Neural cell (in vitro differentiated cells): ENCODE results near the gene DACT2. TPM values are rescaled to one million over a fixed set of nuclear protein-coding genes. Genes with fewer than 3 reads are reported as not detected.

Experiments used
- H2AFZ ChIP-seq: fragments of 200-600, 300-800 bp; sonication (generic), shearing (Covaris generic); 2 replicates; pipeline ENCODE4 v1.6.0; 2014; ENCODE audit warnings: low read depth, mild to moderate bottlenecking, antibody characterized with exemption, low read length, moderate library complexity
- H3F3A ChIP-seq: fragments of 200-600 bp; shearing (Covaris generic); 2 replicates; pipeline ENCODE4 v1.6.1; 2016; ENCODE audit warnings: mild to moderate bottlenecking, moderate library complexity, mixed read lengths, antibody characterized with exemption, low read length; ENCODE audit not compliant: insufficient read depth, poor library complexity, severe bottlenecking
- H3K27ac ChIP-seq: fragments of 200-600, 300-800 bp; sonication (generic), shearing (Covaris generic); 2 replicates; pipeline ENCODE4 v1.5.1; 2014; ENCODE audit warnings: mild to moderate bottlenecking, low read length, moderate library complexity
- H3K27me3 ChIP-seq: fragments of 300-800, 200-600 bp; sonication (generic), shearing (Covaris generic); 2 replicates; pipeline ENCODE4 v1.6.0; 2014; ENCODE audit warnings: mild to moderate bottlenecking, low read depth, low read length, moderate library complexity; ENCODE audit not compliant: insufficient read depth
- H3K36me3 ChIP-seq: fragments of 300-800, 200-600 bp; sonication (generic), shearing (Covaris generic); 2 replicates; pipeline ENCODE4 v1.5.1; 2014; ENCODE audit warnings: mild to moderate bottlenecking, antibody characterized with exemption, low read length, moderate library complexity; ENCODE audit not compliant: insufficient read depth
- H3K4me2 ChIP-seq: fragments of 300-800, 200-600 bp; sonication (generic), shearing (Covaris generic); 2 replicates; pipeline ENCODE4 v1.6.0; 2014; ENCODE audit warnings: mild to moderate bottlenecking, low read length
- H3K4me3 ChIP-seq: fragments of 300-800, 200-600 bp; sonication (generic), shearing (Covaris generic); 2 replicates; pipeline ENCODE4 v1.5.1; 2014; ENCODE audit warnings: mild to moderate bottlenecking, low read length, moderate library complexity
- H3K79me2 ChIP-seq: fragments of 200-600 bp; shearing (Covaris generic); replicated peaks from 2 replicates; pipeline ENCODE4 v1.6.0; 2014; ENCODE audit warnings: mild to moderate bottlenecking, low read length, moderate library complexity; ENCODE audit not compliant: insufficient read depth
- H3K9ac ChIP-seq: fragments of 300-800, 200-600 bp; sonication (generic), shearing (Covaris generic); 2 replicates; pipeline ENCODE4 v1.6.1; 2016; ENCODE audit warnings: mild to moderate bottlenecking, low read length, mixed read lengths
- H3K9me2 ChIP-seq: fragments of 200-600 bp; shearing (Covaris generic); 2 replicates; pipeline ENCODE4 v1.6.1; 2016; ENCODE audit warnings: mild to moderate bottlenecking, low read length, mixed read lengths; ENCODE audit not compliant: insufficient read depth
- H3K9me3 ChIP-seq: fragments of 200-600, 300-800 bp; sonication (generic), shearing (Covaris generic); 2 replicates; pipeline ENCODE4 v1.6.1; 2016; ENCODE audit warnings: mild to moderate bottlenecking, mixed run types, low read length, moderate library complexity, mixed read lengths
- H4K20me1 ChIP-seq: fragments of 200-600 bp; shearing (Covaris generic); 2 replicates; pipeline ENCODE4 v1.6.1; 2016; ENCODE audit warnings: mild to moderate bottlenecking, mixed run types; ENCODE audit not compliant: insufficient read depth
- EP300 ChIP-seq: fragments of 450-650 bp; conservative IDR thresholded peaks from 2 replicates; pipeline ENCODE4 v1.6.1; 2014; ENCODE audit warnings: antibody characterized with exemption, mild to moderate bottlenecking, moderate library complexity; ENCODE audit not compliant: poor library complexity, severe bottlenecking
- MXI1 ChIP-seq: fragments of 450-650 bp; conservative IDR thresholded peaks from 2 replicates; pipeline ENCODE4 v1.6.1; 2014; ENCODE audit warnings: antibody characterized with exemption, mild to moderate bottlenecking; ENCODE audit not compliant: poor library complexity, severe bottlenecking
- RAD21 ChIP-seq: fragments of 450-650 bp; conservative IDR thresholded peaks from 2 replicates; pipeline ENCODE4 v1.6.1; 2014; ENCODE audit warnings: antibody characterized with exemption, mild to moderate bottlenecking, moderate library complexity
- SMC3 ChIP-seq: fragments of 450-650 bp; conservative IDR thresholded peaks from 2 replicates; pipeline ENCODE4 v1.6.1; 2014; ENCODE audit warnings: antibody characterized with exemption, mild to moderate bottlenecking, moderate library complexity; ENCODE audit not compliant: poor library complexity
- TAF1 ChIP-seq: IDR thresholded peaks from 2 replicates; pipeline ENCODE4 v1.6.1; 2012; ENCODE audit warnings: low read depth
- polyA plus RNA-seq: library from polyadenylated mRNA; depleted of rRNA; stranded (reverse); fragments of >200 nt; gene quantifications from 2 replicates; pipeline ENCODE4 v1.2.3, GENCODE V29; 2014
- TF ChIP-seq, protein P1 (sequence below): IDR thresholded peaks from 2 replicates; pipeline ENCODE4 v1.6.1; 2012; ENCODE audit warnings: borderline replicate concordance
- TF ChIP-seq, protein P2 (sequence below): fragments of 450-650 bp; IDR thresholded peaks from 2 replicates; pipeline ENCODE4 v1.5.1; 2014; ENCODE audit warnings: antibody characterized with exemption, mild to moderate bottlenecking, moderate library complexity; ENCODE audit not compliant: poor library complexity, severe bottlenecking

DACT2 gene
- polyA plus RNA-seq, 1 donor from 2014 or later = 0.48 TPM

DNA sequence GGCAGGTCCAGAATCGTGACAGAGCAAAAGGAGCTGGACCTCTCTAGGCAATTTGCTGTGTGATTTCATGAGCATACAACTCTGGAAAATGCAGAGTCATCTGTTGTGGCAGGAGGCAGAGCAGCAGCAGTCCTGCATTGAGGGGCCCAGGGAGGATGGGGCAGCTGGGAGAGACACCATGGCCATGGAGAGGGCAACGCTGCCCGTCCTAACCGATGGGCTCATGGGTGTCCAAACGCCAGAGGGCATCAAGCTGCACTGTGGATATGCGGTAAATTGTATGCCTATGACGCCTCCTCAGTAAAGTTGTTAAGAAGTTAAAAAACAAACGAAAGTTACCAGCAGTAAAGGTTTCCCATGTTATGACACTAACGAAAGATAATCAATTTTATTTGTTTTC is 42.2 kb upstream of the DACT2 start:
- H4K20me1 ChIP-seq = no peaks in the 10 kb centered on the region
- no peak overlapping the region for H3K4me2 ChIP-seq
- no peaks in the 10 kb centered on the region for H3F3A ChIP-seq
- H3K79me2 ChIP-seq = no peaks in the 10 kb centered on the region
- H3K27me3 ChIP-seq = no peaks in the 10 kb centered on the region
- no peak overlapping the region for H3K4me3 ChIP-seq
- no peaks in the 10 kb centered on the region for H3K9me2 ChIP-seq
- TF ChIP-seq EP300 (no peak), MXI1 (no peak), SMC3 (no peak)
- TF ChIP-seq, protein P1, sequence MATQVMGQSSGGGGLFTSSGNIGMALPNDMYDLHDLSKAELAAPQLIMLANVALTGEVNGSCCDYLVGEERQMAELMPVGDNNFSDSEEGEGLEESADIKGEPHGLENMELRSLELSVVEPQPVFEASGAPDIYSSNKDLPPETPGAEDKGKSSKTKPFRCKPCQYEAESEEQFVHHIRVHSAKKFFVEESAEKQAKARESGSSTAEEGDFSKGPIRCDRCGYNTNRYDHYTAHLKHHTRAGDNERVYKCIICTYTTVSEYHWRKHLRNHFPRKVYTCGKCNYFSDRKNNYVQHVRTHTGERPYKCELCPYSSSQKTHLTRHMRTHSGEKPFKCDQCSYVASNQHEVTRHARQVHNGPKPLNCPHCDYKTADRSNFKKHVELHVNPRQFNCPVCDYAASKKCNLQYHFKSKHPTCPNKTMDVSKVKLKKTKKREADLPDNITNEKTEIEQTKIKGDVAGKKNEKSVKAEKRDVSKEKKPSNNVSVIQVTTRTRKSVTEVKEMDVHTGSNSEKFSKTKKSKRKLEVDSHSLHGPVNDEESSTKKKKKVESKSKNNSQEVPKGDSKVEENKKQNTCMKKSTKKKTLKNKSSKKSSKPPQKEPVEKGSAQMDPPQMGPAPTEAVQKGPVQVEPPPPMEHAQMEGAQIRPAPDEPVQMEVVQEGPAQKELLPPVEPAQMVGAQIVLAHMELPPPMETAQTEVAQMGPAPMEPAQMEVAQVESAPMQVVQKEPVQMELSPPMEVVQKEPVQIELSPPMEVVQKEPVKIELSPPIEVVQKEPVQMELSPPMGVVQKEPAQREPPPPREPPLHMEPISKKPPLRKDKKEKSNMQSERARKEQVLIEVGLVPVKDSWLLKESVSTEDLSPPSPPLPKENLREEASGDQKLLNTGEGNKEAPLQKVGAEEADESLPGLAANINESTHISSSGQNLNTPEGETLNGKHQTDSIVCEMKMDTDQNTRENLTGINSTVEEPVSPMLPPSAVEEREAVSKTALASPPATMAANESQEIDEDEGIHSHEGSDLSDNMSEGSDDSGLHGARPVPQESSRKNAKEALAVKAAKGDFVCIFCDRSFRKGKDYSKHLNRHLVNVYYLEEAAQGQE = no peak
- TF ChIP-seq, protein P2, sequence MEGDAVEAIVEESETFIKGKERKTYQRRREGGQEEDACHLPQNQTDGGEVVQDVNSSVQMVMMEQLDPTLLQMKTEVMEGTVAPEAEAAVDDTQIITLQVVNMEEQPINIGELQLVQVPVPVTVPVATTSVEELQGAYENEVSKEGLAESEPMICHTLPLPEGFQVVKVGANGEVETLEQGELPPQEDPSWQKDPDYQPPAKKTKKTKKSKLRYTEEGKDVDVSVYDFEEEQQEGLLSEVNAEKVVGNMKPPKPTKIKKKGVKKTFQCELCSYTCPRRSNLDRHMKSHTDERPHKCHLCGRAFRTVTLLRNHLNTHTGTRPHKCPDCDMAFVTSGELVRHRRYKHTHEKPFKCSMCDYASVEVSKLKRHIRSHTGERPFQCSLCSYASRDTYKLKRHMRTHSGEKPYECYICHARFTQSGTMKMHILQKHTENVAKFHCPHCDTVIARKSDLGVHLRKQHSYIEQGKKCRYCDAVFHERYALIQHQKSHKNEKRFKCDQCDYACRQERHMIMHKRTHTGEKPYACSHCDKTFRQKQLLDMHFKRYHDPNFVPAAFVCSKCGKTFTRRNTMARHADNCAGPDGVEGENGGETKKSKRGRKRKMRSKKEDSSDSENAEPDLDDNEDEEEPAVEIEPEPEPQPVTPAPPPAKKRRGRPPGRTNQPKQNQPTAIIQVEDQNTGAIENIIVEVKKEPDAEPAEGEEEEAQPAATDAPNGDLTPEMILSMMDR = no peak
- no peaks in the 10 kb centered on the region for H3K36me3 ChIP-seq
- H2AFZ ChIP-seq = no peak overlapping the region
- H3K27ac ChIP-seq = no peak overlapping the region
- no peak overlapping the region for H3K9ac ChIP-seq
- H3K9me3 ChIP-seq = peaks cover 15% of the 10 kb centered on the region

DNA sequence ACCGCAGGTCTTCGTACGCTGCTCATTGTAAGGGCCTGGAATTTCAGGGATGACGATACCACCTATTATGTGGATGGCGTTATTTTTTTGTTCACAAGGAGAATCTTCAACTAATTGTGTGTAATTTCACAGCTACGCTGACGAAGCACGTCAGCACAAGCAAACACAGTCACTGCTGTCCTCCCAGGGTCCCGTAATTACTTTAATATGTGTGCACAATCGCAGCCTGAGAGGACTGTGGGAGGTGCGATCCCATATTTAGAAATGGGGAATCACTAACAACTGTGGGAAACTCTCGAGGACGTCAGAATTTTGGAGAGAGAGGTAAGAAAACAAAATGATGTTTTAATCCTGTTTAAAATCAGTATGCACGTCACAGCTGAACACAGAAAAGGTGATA is 40.2 kb upstream of the DACT2 start:
- Histone ChIP-seq H3K27me3 (no peaks in the 10 kb centered on the region), H3K36me3 (no peaks in the 10 kb centered on the region), H3K79me2 (no peaks in the 10 kb centered on the region), H3K9me2 (no peaks in the 10 kb centered on the region), H3F3A (no peaks in the 10 kb centered on the region), H2AFZ (no peak overlapping the region), H3K9me3 (peaks cover 15% of the 10 kb centered on the region), H3K27ac (no peak overlapping the region), H3K4me2 (no peak overlapping the region), H3K4me3 (no peak overlapping the region), H3K9ac (no peak overlapping the region), H4K20me1 (no peaks in the 10 kb centered on the region)
- no peak for TF ChIP-seq TAF1
- TF ChIP-seq, protein P2 = no peak
- no peak for TF ChIP-seq RAD21
